Mesothelial cell of epicardium (in vitro differentiated cells): Measurements from ENCODE around the gene SIAH1. TPM values are rescaled to one million over a fixed set of nuclear protein-coding genes. Genes with fewer than 3 reads are reported as not detected.

ENCODE experiments used
- DNase-seq, 2 experiments: peaks; one replicate each; pipeline ENCODE4 v3.0.0; 2021; ENCODE audit warnings: low spot score in 2 of 2; ENCODE audit not compliant: unreplicated experiment in 2 of 2
- H3K27ac Mint-ChIP-seq: 2 replicates; pipeline ENCODE4 v1.8.0; 2021; ENCODE audit warnings: mixed read lengths
- H3K27me3 Mint-ChIP-seq: 2 replicates; pipeline ENCODE4 v1.8.0; 2021; ENCODE audit warnings: low read depth, mixed read lengths
- H3K36me3 Mint-ChIP-seq: 2 replicates; pipeline ENCODE4 v1.8.0; 2021; ENCODE audit warnings: mixed read lengths
- H3K4me1 Mint-ChIP-seq: 2 replicates; pipeline ENCODE4 v1.8.0; 2021; ENCODE audit warnings: mixed read lengths
- H3K4me3 Mint-ChIP-seq: 2 replicates; pipeline ENCODE4 v1.8.0; 2021; ENCODE audit warnings: mild to moderate bottlenecking, moderate library complexity, mixed read lengths
- H3K9me3 Mint-ChIP-seq: 2 replicates; pipeline ENCODE4 v1.8.0; 2021; ENCODE audit warnings: mixed read lengths
- CTCF ChIP-seq: fragments of 200-600 bp; sonication (generic); IDR thresholded peaks from one replicate; pipeline ENCODE4 v1.5.0; 2021; ENCODE audit warnings: antibody characterized with exemption; ENCODE audit not compliant: unreplicated experiment
- total RNA-seq: library from RNA; stranded (reverse); gene quantifications from 3 replicates; pipeline ENCODE4 v1.2.1, GENCODE V29; 2021

SIAH1 gene, protein sequence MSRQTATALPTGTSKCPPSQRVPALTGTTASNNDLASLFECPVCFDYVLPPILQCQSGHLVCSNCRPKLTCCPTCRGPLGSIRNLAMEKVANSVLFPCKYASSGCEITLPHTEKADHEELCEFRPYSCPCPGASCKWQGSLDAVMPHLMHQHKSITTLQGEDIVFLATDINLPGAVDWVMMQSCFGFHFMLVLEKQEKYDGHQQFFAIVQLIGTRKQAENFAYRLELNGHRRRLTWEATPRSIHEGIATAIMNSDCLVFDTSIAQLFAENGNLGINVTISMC
- 41.5 to 44.0 TPM (median 43.8 TPM) in 3 replicates for total RNA-seq

DNA sequence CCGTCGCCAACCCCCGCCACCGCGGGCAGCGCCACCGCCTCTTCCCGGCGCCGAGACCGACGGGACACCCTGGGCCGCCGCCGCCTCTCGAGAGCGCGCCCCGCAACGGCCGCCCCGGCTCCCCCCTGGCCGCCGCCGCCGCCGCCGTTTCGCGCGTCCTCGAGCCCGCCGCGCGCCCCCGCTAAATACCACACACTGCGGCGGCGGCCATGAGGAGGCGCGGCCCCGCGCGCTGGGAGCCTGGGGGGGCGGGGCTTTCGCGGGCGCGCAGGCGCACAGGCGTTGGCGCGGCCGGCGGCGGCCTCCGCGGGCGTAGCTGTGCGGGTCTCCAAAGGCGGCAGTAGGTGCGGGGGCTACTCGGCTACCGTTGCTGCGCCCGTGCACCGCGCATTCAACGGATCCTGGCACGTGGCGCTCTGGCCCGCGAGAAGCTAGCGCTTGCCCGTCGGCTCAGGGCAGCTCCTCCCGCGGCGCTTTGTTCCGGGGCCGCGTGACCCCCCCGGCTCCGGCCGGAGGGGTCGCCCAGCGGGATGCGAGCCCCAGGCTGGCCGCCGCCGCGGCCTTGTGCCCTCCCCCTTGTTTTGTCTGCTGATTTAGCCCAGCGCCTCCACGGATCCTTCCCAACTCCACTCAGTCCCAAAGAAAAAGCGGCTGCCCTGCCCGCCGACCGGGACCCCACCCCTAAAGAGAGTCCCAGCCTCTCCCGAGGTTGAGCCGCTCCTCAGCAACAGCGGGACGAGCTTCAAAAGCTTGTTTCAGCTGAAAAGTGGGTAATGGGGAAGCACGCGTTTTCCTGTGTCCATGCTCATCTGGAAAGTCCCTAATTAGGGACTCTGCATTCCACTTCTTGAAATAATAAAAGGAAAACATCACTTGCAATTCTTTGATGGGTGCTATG lies at the start of gene SIAH1:
Gene SIAH1 (minus strand): TSS at position 161 of the 898 bp plus-strand sequence. CDS start 22,985 bp downstream, outside the sequence.
- no peak for TF ChIP-seq CTCF
- H3K9me3 Mint-ChIP-seq = peaks cover 7% of the 10 kb centered on the region
- peaks cover 9% of the 10 kb centered on the region for H3K36me3 Mint-ChIP-seq
- H3K4me1 Mint-ChIP-seq = peaks cover 19% of the 10 kb centered on the region
- peak within 1 kb of the TSS; percentile 99 for H3K27ac Mint-ChIP-seq
- peak within 1 kb of the TSS; percentile 95 for H3K4me3 Mint-ChIP-seq
- DNase-seq = peak; percentile 86 to 96
- no peaks in the 10 kb centered on the region for H3K27me3 Mint-ChIP-seq

DNA sequence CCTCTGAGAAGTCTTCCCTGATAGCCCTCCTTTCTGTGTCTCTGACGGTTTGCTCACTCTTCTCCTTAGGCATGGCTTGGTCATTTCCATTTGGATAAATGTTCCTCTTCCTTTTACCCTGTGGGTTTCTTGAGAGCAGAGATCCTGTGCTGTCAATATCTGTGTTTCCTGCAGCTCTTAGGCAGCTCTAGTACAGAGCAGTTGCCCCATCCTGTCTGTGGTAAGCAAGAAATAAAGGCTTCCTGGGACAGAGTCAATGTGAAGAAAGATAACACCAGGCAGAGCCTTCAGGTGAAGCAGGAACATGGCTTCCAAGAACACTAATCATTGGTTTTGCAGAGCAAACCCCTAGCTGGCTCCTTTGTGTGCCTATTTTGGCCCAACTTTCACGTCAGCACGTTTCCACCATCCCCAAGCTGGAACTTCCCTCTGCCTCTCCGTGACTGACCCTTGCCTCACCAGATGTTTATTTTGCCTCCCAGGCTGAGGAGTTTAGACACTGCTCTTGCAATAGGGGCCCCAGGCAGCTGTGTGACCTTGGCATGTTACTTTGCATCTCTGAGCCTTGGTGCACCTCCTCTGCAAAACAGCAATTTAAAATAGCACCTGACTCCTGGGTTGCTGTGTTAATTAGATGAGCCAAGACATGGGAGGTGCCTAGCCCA lies 49.6 kb upstream of the SIAH1 start:
- Mint-ChIP-seq H3K27me3 (peaks cover 9% of the 10 kb centered on the region), H3K9me3 (no peaks in the 10 kb centered on the region), H3K27ac (no peak overlapping the region), H3K4me1 (no peaks in the 10 kb centered on the region), H3K36me3 (no peaks in the 10 kb centered on the region), H3K4me3 (no peak overlapping the region)
- DNase-seq = no peak
- no peak for TF ChIP-seq CTCF

- H3K27me3 Mint-ChIP-seq = peaks cover 9% of the 10 kb centered on the region
- peaks cover 3% of the 10 kb centered on the region for H3K9me3 Mint-ChIP-seq
- no peaks in the 10 kb centered on the region for H3K4me1 Mint-ChIP-seq
- TF ChIP-seq CTCF = no peak
- no peaks in the 10 kb centered on the region for H3K36me3 Mint-ChIP-seq
- no peak for DNase-seq
- no peak overlapping the region for H3K4me3 Mint-ChIP-seq
- H3K27ac Mint-ChIP-seq = no peak overlapping the region
Observed at GRCh38 chr16:48433850-48434530, 48.8 kb upstream of the SIAH1 start.

DNA sequence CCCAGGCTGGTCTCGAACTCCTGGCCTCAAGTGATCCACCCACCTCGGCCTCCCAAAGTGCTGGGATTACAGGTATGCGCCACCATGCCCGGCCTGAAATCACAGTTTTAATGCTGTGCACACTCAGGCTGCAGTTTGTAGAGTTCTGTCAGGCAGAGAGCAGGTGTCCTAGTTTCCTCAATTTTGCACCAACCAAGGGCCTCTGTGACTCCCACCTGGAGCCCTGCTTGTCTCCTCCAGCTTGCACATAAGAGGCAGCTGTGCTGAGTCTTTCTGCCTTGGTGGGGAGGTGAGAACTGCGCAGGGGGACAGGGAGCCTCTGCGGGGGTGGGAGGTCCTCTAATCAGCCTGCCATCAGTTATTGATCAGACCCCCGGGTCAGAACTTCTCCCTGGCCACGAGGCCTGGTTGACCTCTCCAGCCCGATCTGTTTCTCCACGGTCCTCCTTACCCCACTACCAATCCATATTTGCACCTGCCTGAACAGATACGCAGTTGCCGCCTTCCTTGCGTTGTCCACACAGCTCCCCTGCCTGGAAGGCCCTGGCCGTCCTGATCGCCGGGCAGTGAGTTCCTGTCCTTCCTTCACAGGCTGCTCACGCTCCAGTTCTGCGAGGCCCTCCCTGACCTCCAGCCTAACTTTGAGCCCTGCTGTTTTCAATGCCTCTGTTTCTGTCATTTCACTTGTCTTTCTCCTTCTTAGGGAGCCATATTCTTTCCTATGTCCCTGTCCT lies 48.1 kb upstream of the SIAH1 start:
- Mint-ChIP-seq H3K36me3 (no peaks in the 10 kb centered on the region), H3K4me3 (no peak overlapping the region), H3K4me1 (no peaks in the 10 kb centered on the region), H3K9me3 (peaks cover 8% of the 10 kb centered on the region), H3K27ac (no peak overlapping the region), H3K27me3 (peaks cover 9% of the 10 kb centered on the region)
- no peak for TF ChIP-seq CTCF
- DNase-seq = no peak

DNA sequence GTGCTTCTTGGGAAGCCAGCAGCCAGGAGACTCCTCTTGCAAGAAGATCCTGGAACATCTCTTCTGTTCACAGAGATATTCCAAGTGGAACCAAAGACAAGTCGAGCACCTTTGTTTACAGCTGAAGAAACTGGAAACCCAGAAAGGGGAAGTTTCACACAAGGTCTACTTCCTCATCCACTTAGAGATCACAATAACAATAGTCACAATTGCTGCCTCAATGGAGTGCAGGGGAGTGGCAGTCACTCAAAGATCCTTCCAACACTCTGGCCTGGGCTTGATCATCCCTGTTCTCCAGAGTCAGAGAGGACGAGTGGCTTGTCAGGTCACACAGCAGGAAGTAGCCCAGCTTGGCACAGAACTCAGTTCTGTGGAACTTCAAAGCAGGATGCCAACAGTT lies 46.9 kb upstream of the SIAH1 start:
- peaks cover 5% of the 10 kb centered on the region for H3K27me3 Mint-ChIP-seq
- DNase-seq = no peak
- H3K36me3 Mint-ChIP-seq = no peaks in the 10 kb centered on the region
- peaks cover 8% of the 10 kb centered on the region for H3K9me3 Mint-ChIP-seq
- no peak for TF ChIP-seq CTCF
- no peaks in the 10 kb centered on the region for H3K4me1 Mint-ChIP-seq
- H3K27ac Mint-ChIP-seq = no peak overlapping the region
- no peak overlapping the region for H3K4me3 Mint-ChIP-seq
